Panc1 (cell line): ENCODE results near the gene UBE2G1.

Experiments
- CTCF ChIP-seq: fragments of 450-650 bp; IDR thresholded peaks from 2 replicates; pipeline ENCODE4 v1.5.1; 2017; ENCODE audit warnings: mild to moderate bottlenecking
- POLR2AphosphoS5 ChIP-seq: IDR thresholded peaks from 2 replicates; pipeline ENCODE4 v1.6.1; 2012; ENCODE audit warnings: mild to moderate bottlenecking, low read depth, low read length, moderate library complexity
- REST ChIP-seq, 2 experiments: IDR thresholded peaks; 2 replicates each; pipeline ENCODE4 v1.6.1; 2011 to 2012; ENCODE audit warnings: low read depth in 2 of 2, control low read depth in 1 of 2, low read length in 1 of 2, mild to moderate bottlenecking in 1 of 2, moderate library complexity in 1 of 2; ENCODE audit not compliant: insufficient read depth in 1 of 2
- SIN3A ChIP-seq: IDR thresholded peaks from 2 replicates; pipeline ENCODE4 v1.6.1; 2012; ENCODE audit warnings: low read depth, mild to moderate bottlenecking, low read length, moderate library complexity, borderline replicate concordance; ENCODE audit not compliant: insufficient read depth
- TCF7L2 ChIP-seq: IDR thresholded peaks from 2 replicates; pipeline ENCODE4 v1.6.1; 2011; ENCODE audit warnings: mild to moderate bottlenecking, low read depth, low read length, inconsistent platforms

GRCh38 chr17:4309897-4310296 lies 56.6 kb downstream of the UBE2G1 start:
- TF ChIP-seq CTCF, result no peak
- no peak for TF ChIP-seq SIN3A
- TF ChIP-seq POLR2AphosphoS5, result no peak
- no peak for TF ChIP-seq REST (IDR thresholded peaks at IDR 0.05; ENCODE audit: insufficient read depth in 1 of 2, low read depth in 2 of 2, low read length in 1 of 2)
- no peak for TF ChIP-seq TCF7L2
